GM12874 (cell line): ENCODE measurements around the gene SGCB.

Source experiments
- CTCF ChIP-seq: IDR thresholded peaks from 2 replicates; pipeline ENCODE4 v1.5.1; 2011; ENCODE audit warnings: low read depth, mild to moderate bottlenecking, control low read depth, low read length, moderate library complexity; ENCODE audit not compliant: insufficient read depth

SGCB gene

GRCh38 chr4:52045028-52045427 is 6.9 kb upstream of the SGCB start:
- TF ChIP-seq CTCF: no peak

- TF ChIP-seq CTCF: no peak
Measured at GRCh38 chr4:52037689-52038102, 403 bp downstream of the SGCB start.

GRCh38 chr4:52036886-52037530 is 1.1 kb downstream of the SGCB start:
- TF ChIP-seq CTCF: no peak

GRCh38 chr4:52035190-52035589 is 2.9 kb downstream of the SGCB start:
- no peak for TF ChIP-seq CTCF

- TF ChIP-seq CTCF: no peak
Measured at GRCh38 chr4:52032005-52032404, 6.1 kb downstream of the SGCB start.

GRCh38 chr4:52028970-52029369 is 9.1 kb downstream of the SGCB start:
- TF ChIP-seq CTCF: no peak

- no peak for TF ChIP-seq CTCF
Measured at GRCh38 chr4:52019936-52020657, 18.0 kb downstream of the SGCB start, which contains the start of gene LRRC66. TSS of gene LRRC66 (minus strand) at chr4:52020363. CDS start at chr4:52017613, 2,750 bp downstream.
